HG02870 (cell line): ENCODE data around the gene FBXL7.

Experiments used
- ATAC-seq: cut with Tn5 transposase; IDR thresholded peaks from one replicate; pipeline ENCODE4 v1.9.1; 2021; ENCODE audit warnings: mild to moderate bottlenecking, moderate library complexity; ENCODE audit not compliant: unreplicated experiment

Gene FBXL7

GRCh38 chr5:15929611-15930263, 429.8 kb downstream of the FBXL7 start:
- ATAC-seq, result no peak

- no peak for ATAC-seq
These were observed 432.1 kb downstream of the FBXL7 start for GRCh38 chr5:15932066-15932465.

- ATAC-seq, result no peak
These were observed 433.6 kb downstream of the FBXL7 start for GRCh38 chr5:15933259-15934207.

GRCh38 chr5:15936505-15937245, 436.7 kb downstream of the FBXL7 start:
- no peak for ATAC-seq

GRCh38 chr5:15937708-15938107, 437.7 kb downstream of the FBXL7 start:
- no peak for ATAC-seq

GRCh38 chr5:15938186-15938585, 438.2 kb downstream of the FBXL7 start:
- ATAC-seq, result no peak

- no peak for ATAC-seq
These were observed 439.0 kb downstream of the FBXL7 start for GRCh38 chr5:15938961-15939360.

- no peak for ATAC-seq
These were observed 440.9 kb downstream of the FBXL7 start for GRCh38 chr5:15940905-15941304.

GRCh38 chr5:15943487-15943886, 443.5 kb downstream of the FBXL7 start:
- ATAC-seq, result no peak

- ATAC-seq, result no peak
These were observed 446.0 kb downstream of the FBXL7 start for GRCh38 chr5:15946026-15946425.

GRCh38 chr5:15948190-15948589, 448.2 kb downstream of the FBXL7 start:
- ATAC-seq, result no peak

- ATAC-seq, result no peak
These were observed 451.1 kb downstream of the FBXL7 start for GRCh38 chr5:15951126-15951525.

GRCh38 chr5:15951550-15951949, 451.6 kb downstream of the FBXL7 start:
- no peak for ATAC-seq

- ATAC-seq, result no peak
These were observed 456.6 kb downstream of the FBXL7 start for GRCh38 chr5:15956622-15957021.

GRCh38 chr5:15957124-15957523, 457.1 kb downstream of the FBXL7 start:
- ATAC-seq, result no peak

- ATAC-seq, result no peak
These were observed 459.6 kb downstream of the FBXL7 start for GRCh38 chr5:15959370-15960164.

- ATAC-seq, result no peak
These were observed 466.2 kb downstream of the FBXL7 start for GRCh38 chr5:15966066-15966640.

- no peak for ATAC-seq
These were observed 466.7 kb downstream of the FBXL7 start for GRCh38 chr5:15966651-15967050.

GRCh38 chr5:15968993-15969392, 469.0 kb downstream of the FBXL7 start:
- ATAC-seq, result no peak

GRCh38 chr5:15977851-15978250, 477.9 kb downstream of the FBXL7 start:
- ATAC-seq, result no peak
